ENCODE measurements around the gene PTGIS.

DNA sequence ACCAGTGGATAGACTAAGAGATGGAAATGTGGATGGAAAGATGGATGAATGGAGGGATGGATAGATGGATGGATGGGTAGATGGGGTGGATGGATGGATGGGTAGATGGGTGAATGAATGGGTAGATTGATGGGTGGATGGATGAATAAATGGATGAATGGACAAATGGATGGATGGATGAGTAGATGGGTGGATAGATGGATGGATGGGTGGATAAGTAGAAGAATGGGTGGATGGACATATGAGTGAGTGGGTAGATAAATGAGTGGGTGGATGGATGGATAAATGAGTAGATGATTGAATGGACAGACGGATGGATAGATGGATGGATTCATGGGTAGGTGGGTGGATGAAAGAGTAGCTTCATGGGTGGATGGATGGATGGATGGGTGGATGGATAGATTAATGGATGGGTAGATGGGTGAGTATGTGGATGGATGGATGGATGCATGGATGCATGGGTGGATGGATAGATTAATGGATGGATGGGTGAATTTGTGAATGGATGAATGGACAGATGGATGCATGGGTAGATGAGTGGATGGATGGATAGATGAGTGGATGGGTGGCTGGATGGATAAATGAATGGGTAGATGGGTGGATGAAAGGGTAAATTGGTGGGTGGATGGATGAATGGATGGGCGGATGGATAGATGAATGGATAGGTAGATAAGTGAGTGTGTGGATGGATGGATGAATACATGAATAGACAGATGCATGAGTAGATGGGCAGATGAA is 56.0 kb downstream of the PTGIS start:
- TF ChIP-seq, protein P1, sequence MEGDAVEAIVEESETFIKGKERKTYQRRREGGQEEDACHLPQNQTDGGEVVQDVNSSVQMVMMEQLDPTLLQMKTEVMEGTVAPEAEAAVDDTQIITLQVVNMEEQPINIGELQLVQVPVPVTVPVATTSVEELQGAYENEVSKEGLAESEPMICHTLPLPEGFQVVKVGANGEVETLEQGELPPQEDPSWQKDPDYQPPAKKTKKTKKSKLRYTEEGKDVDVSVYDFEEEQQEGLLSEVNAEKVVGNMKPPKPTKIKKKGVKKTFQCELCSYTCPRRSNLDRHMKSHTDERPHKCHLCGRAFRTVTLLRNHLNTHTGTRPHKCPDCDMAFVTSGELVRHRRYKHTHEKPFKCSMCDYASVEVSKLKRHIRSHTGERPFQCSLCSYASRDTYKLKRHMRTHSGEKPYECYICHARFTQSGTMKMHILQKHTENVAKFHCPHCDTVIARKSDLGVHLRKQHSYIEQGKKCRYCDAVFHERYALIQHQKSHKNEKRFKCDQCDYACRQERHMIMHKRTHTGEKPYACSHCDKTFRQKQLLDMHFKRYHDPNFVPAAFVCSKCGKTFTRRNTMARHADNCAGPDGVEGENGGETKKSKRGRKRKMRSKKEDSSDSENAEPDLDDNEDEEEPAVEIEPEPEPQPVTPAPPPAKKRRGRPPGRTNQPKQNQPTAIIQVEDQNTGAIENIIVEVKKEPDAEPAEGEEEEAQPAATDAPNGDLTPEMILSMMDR (optimal IDR thresholded peaks at IDR 0.05 in 1 of 3, IDR thresholded peaks at IDR 0.05 in 1 of 3, conservative IDR thresholded peaks at IDR 0.05 in 1 of 3; ENCODE audit: extremely low read depth in 1 of 3, insufficient read depth in 2 of 3, low read length in 3 of 3), result no peak
- no peak for TF ChIP-seq EZH2 (IDR thresholded peaks at IDR 0.05; ENCODE audit: low read length)

Measured in keratinocyte (primary cell).